ENCODE measurements around the gene SESN3. TPM values are rescaled to one million over a fixed set of nuclear protein-coding genes. Genes with fewer than 3 reads are reported as not detected.
"Not testable (repeated sequence)": the region's sequence is repeated elsewhere in the genome, so short reads cannot be mapped to it uniquely, and the experiment has no call there.

Gene SESN3
- total RNA-seq, 1 donor from 2014 or later = 19.8 TPM

GRCh38 chr11:95153857-95154246 lies 77.2 kb downstream of the SESN3 start:
- no peak for DNase-seq (ENCODE audit: extremely low read depth, low read depth, low spot score)

GRCh38 chr11:95152876-95153856 lies 77.8 kb downstream of the SESN3 start:
- DNase-seq (ENCODE audit: extremely low read depth, low read depth, low spot score) = no peak

GRCh38 chr11:95150956-95151684 lies 79.9 kb downstream of the SESN3 start:
- no peak for DNase-seq (ENCODE audit: extremely low read depth, low read depth, low spot score)

- DNase-seq (ENCODE audit: extremely low read depth, low read depth, low spot score) = no peak
These were observed 81.2 kb downstream of the SESN3 start for GRCh38 chr11:95149651-95150364.

GRCh38 chr11:95148938-95149337 lies 82.1 kb downstream of the SESN3 start:
- no peak for DNase-seq (ENCODE audit: extremely low read depth, low read depth, low spot score)

GRCh38 chr11:95148406-95148805 lies 82.6 kb downstream of the SESN3 start:
- no peak for DNase-seq (ENCODE audit: extremely low read depth, low read depth, low spot score)

- DNase-seq (ENCODE audit: extremely low read depth, low read depth, low spot score) = peak; percentile 55
These were observed 83.6 kb downstream of the SESN3 start for GRCh38 chr11:95147364-95147905.

- no peak for DNase-seq (ENCODE audit: extremely low read depth, low read depth, low spot score)
These were observed 85.5 kb downstream of the SESN3 start for GRCh38 chr11:95145430-95146060.

- no peak for DNase-seq (ENCODE audit: extremely low read depth, low read depth, low spot score)
These were observed 86.4 kb downstream of the SESN3 start for GRCh38 chr11:95144313-95145235.

GRCh38 chr11:95143106-95143681 lies 87.8 kb downstream of the SESN3 start:
- DNase-seq (ENCODE audit: extremely low read depth, low read depth, low spot score) = no peak

GRCh38 chr11:95142431-95142830 lies 88.6 kb downstream of the SESN3 start:
- no peak for DNase-seq (ENCODE audit: extremely low read depth, low read depth, low spot score)

- no peak for DNase-seq (ENCODE audit: extremely low read depth, low read depth, low spot score)
These were observed 90.5 kb downstream of the SESN3 start for GRCh38 chr11:95140397-95141033.

- no peak for DNase-seq (ENCODE audit: extremely low read depth, low read depth, low spot score)
These were observed 92.6 kb downstream of the SESN3 start for GRCh38 chr11:95138448-95138847.

GRCh38 chr11:95137299-95137698 lies 93.7 kb downstream of the SESN3 start:
- no peak for DNase-seq (ENCODE audit: extremely low read depth, low read depth, low spot score)

GRCh38 chr11:95136747-95137146 lies 94.3 kb downstream of the SESN3 start:
- DNase-seq (ENCODE audit: extremely low read depth, low read depth, low spot score) = not testable (repeated sequence)

GRCh38 chr11:95135880-95136279 lies 95.1 kb downstream of the SESN3 start:
- DNase-seq (ENCODE audit: extremely low read depth, low read depth, low spot score) = no peak

GRCh38 chr11:95135155-95135554 lies 95.8 kb downstream of the SESN3 start:
- DNase-seq (ENCODE audit: extremely low read depth, low read depth, low spot score) = no peak

GRCh38 chr11:95134491-95134890 lies 96.5 kb downstream of the SESN3 start:
- DNase-seq (ENCODE audit: extremely low read depth, low read depth, low spot score) = no peak

Data from glomerular endothelial cell (primary cell).